GM18505 (cell line): ENCODE data around the gene DTX3.

Experiments
- ATAC-seq: cut with Tn5 transposase; IDR thresholded peaks from one replicate; pipeline ENCODE4 v1.9.1; 2021; ENCODE audit not compliant: unreplicated experiment
- POLR2A ChIP-seq: IDR thresholded peaks from 4 replicates; pipeline ENCODE4 v1.6.1; 2011; ENCODE audit warnings: borderline replicate concordance; ENCODE audit not compliant: insufficient read depth, insufficient read length; ENCODE audit errors: extremely low read depth

DTX3 gene

DNA sequence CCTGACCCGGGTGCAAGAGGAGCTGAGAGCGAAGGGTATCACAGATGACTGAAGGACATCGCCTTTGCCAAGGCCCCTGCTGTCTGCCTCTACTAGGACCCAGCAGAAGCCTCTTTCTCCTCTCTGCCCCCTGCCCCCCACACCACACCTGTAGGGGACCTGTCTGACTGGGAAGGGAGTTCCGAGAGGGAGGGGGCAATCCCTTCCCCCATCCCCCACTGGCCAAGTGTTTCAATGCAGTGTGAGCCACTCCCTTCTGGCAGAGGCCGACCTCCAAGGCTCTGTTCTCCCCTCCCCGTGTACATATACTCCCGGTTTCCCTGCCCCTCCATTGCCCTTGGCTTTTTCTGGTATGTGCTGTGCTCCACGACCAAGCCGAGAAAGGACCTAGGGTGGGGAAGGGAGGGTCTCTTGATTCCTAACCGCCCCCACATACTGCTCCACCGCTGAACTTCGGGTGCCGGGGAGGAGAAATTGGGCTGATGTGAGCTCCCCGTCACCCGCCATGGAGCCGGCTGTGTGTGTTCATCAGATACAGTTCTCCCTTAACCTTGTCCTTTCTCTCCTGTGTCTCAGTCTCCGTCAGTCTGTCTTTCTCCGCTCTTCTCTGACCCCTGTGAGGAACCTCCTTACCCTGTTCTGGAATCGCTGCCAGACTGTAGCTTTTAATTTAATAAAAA lies 4.6 kb downstream of the DTX3 start:
- no peak for TF ChIP-seq POLR2A
- no peak for ATAC-seq

GRCh38 chr12:57609781-57610553 lies 5.3 kb downstream of the DTX3 start:
- no peak for ATAC-seq
- no peak for TF ChIP-seq POLR2A

GRCh38 chr12:57610554-57611107 lies 6.0 kb downstream of the DTX3 start:
- no peak for ATAC-seq
- TF ChIP-seq POLR2A: no peak

- ATAC-seq: no peak
- peak; percentile 62 for TF ChIP-seq POLR2A
Observed at GRCh38 chr12:57611108-57611826, 6.6 kb downstream of the DTX3 start, which contains the start of gene ARHGEF25. Gene ARHGEF25 (plus strand): TSS chr12:57611435. CDS start chr12:57611895, 460 bp downstream.

- no peak for ATAC-seq
- TF ChIP-seq POLR2A: no peak
Observed at GRCh38 chr12:57611827-57612710, 7.4 kb downstream of the DTX3 start.

DNA sequence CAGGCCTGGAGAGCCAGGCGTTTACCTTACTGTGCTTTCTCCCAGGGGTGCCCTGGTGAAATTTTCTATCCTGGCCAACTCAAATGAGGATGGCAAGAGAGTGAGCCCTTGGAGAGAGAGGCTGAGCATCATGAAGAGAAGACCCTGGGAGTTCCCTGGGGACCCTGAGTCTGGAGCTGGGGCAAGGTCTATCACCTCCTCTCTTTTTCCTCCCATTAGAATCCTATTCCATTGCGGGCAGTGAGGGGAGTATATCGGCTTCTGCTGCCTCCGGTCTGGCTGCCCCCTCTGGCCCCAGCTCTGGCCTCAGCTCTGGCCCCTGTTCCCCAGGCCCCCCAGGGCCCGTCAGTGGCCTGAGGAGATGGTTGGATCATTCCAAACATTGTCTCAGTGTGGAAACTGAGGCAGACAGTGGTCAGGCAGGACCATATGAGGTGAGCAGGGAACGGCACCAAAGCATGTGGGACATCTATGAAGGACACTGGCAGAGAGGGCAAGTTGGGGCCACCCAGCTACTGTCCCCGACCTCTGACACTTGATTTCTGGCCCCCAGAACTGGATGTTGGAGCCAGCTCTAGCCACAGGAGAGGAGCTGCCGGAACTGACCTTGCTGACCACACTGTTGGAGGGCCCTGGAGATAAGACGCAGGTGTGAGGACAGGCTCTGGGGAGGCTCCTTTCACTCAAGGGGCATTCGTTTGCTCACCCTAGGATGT lies 8.2 kb downstream of the DTX3 start:
- TF ChIP-seq POLR2A: no peak
- ATAC-seq: no peak

- no peak for ATAC-seq
- TF ChIP-seq POLR2A: no peak
Observed at GRCh38 chr12:57613427-57614109, 8.9 kb downstream of the DTX3 start.

- no peak for TF ChIP-seq POLR2A
- peak; percentile 42 for ATAC-seq
Observed at GRCh38 chr12:57614178-57614947, 9.7 kb downstream of the DTX3 start.

DNA sequence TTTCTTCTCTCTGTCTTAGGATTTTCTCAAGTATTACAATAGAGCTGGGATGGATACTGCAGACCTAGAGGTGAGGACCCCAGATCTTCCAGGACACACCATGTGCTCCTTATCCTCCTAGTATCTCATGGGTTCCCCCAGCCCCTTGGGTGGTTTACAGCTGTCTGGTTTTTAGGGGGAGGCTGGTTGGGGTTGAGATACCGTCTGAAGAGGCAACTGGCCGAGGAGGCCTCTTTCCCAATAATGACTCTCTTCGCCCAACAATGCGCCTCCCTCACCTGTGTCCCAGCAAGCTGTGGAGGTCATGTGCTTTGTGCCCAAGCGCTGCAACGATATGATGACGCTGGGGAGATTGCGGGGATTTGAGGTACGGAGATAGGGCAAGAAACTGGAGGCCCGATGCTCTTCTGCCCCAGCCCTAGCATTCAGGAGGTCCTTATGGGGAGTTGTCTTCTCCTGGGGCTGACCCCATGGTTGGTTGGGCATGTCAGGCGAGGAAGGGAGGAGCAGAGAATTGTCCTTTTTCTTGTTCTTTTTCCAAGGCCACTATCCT lies 10.4 kb downstream of the DTX3 start:
- no peak for ATAC-seq
- no peak for TF ChIP-seq POLR2A

GRCh38 chr12:57615637-57616036 lies 11.0 kb downstream of the DTX3 start:
- no peak for ATAC-seq
- TF ChIP-seq POLR2A: no peak

GRCh38 chr12:57616383-57617101 lies 11.9 kb downstream of the DTX3 start:
- no peak for ATAC-seq
- TF ChIP-seq POLR2A: no peak
